Right lobe of liver (tissue), 6 donors: ENCODE data around the gene ISM1. TPM values are rescaled to one million over a fixed set of nuclear protein-coding genes. Genes with fewer than 3 reads are reported as not detected.
A peak's percentile ranks its signal among the peaks of the same experiment; 100 is the strongest.

ENCODE experiments used
- ATAC-seq, 4 donors: fragments of 200-7000 bp; cut with Tn5 transposase; one replicate each; pipeline ENCODE4 v1.9.1; 2020; ENCODE audit warnings: mild to moderate bottlenecking in 4 of 4, moderate library complexity in 4 of 4
- DNase-seq, 3 donors: peaks; one replicate each; pipeline ENCODE4 v3.0.0-alpha.2; 2020
- H3K27ac ChIP-seq, 3 donors: fragments of 200-600 bp; one replicate each; pipeline ENCODE4 v1.8.0; 2022
- H3K27me3 ChIP-seq, 2 donors: fragments of 200-600 bp; one replicate each; pipeline ENCODE4 v1.8.0; 2022
- H3K36me3 ChIP-seq, 4 donors: fragments of 200-600 bp; sonication (generic) in 1 of 4; one replicate each; pipeline versions ENCODE4 v1.5.1 to v1.8.0; 2017 to 2022; ENCODE audit warnings: control low read depth in 1 of 4
- H3K4me1 ChIP-seq, 4 donors: fragments of 200-600 bp; sonication (generic) in 1 of 4; one replicate each; pipeline versions ENCODE4 v1.5.1 to v1.8.0; 2017 to 2022; ENCODE audit warnings: control low read depth in 1 of 4
- H3K4me3 ChIP-seq, 3 donors: fragments of 200-600 bp; one replicate each; pipeline ENCODE4 v1.8.0; 2022
- H3K9me3 ChIP-seq, 4 donors: fragments of 200-600 bp; sonication (generic) in 1 of 4; one replicate each; pipeline versions ENCODE4 v1.5.1 to v1.8.0; 2017 to 2022; ENCODE audit warnings: control low read depth in 1 of 4
- POLR2A ChIP-seq: fragments of 450-650 bp; IDR thresholded peaks from one replicate; pipeline ENCODE4 v1.6.1; 2017; ENCODE audit warnings: antibody characterized with exemption, mild to moderate bottlenecking
- WGBS: methylation state at CpG from one replicate; pipeline ENCODE4 v1.1.6; 2018; ENCODE audit warnings: low coverage, low lambda C conversion rate; ENCODE audit not compliant: insufficient coverage; ENCODE audit errors: missing lambda C conversion rate; 5-methylcytosine and 5-hydroxymethylcytosine counted together
- intact Hi-C, 2 donors: fragments of 100-400 bp; cut with DNase I; formaldehyde crosslinking; loops; one replicate each; pipeline versions ENCODE4 v1.11.2 to v1.14.1; 2022
- total RNA-seq, 6 experiments: library from RNA; depleted of rRNA in 2 of 6; stranded (reverse); fragments of >200 nt in 2 of 6; fragmentation: NEBNext Ultra II Directional in 3 of 6; extraction: Animal tissue kit (Norgen Biotek cat#: 25700) in 3 of 6; gene quantifications; one replicate each; pipeline versions ENCODE4 v1.1.0 to v1.2.4, GENCODE V29; 2016 to 2023
- TF ChIP-seq, protein P1 (sequence below), 4 donors: fragments of 200-600 bp in 3 of 4; fragments of 450-650 bp in 1 of 4; IDR thresholded peaks; one replicate each; pipeline versions ENCODE4 v1.5.1 to v1.8.0; 2016 to 2022; ENCODE audit warnings: antibody characterized with exemption in 4 of 4, mild to moderate bottlenecking in 2 of 4
- donor health status: DM: no; HTN: yes; CAD: no.
- donor health status: DM: no; HTN: no; CAD: no.
- donor health status: DM: no; HTN: no; CAD: no.
- donor health status: DM: no; HTN: yes; CAD: no.
- donor health status: DM: no; HTN: yes; CAD: no.

Gene ISM1
- total RNA-seq, 6 experiments from 2014 or later = 2.1 to 5.5 (median 3.2) TPM

DNA sequence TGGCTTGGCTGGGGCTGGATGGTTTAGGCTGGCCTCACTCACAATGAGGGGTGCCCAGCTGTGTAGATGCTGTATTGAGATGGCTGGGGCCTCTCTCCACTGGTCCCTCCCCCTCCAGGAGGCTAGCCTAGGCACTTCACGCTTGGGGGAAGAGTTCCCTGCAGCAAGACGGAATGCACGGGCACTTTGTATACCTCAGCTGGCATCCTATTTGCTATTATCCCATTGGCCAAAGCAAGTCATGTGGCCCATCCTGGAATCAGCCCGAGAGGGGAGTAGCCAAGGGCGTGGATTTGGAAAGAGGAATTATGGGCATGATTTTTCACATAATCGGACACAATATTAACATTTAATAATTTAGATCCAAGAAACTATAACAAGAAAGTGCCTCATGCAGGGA, 64.3 kb downstream of the ISM1 start:
- 96% methylated on average over 4 of the region's 6 CpGs for WGBS
- no peak for TF ChIP-seq POLR2A
- TF ChIP-seq, protein P1, sequence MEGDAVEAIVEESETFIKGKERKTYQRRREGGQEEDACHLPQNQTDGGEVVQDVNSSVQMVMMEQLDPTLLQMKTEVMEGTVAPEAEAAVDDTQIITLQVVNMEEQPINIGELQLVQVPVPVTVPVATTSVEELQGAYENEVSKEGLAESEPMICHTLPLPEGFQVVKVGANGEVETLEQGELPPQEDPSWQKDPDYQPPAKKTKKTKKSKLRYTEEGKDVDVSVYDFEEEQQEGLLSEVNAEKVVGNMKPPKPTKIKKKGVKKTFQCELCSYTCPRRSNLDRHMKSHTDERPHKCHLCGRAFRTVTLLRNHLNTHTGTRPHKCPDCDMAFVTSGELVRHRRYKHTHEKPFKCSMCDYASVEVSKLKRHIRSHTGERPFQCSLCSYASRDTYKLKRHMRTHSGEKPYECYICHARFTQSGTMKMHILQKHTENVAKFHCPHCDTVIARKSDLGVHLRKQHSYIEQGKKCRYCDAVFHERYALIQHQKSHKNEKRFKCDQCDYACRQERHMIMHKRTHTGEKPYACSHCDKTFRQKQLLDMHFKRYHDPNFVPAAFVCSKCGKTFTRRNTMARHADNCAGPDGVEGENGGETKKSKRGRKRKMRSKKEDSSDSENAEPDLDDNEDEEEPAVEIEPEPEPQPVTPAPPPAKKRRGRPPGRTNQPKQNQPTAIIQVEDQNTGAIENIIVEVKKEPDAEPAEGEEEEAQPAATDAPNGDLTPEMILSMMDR (IDR thresholded peaks at IDR 0.05) = no peak
- Histone ChIP-seq H3K9me3 (no peaks in the 10 kb centered on the region), H3K36me3 (no peaks in the 10 kb centered on the region), H3K4me1 (peaks cover 0 to 34% (median 9%) of the 10 kb centered on the region in 4 donors), H3K27me3 (no peaks in the 10 kb centered on the region), H3K4me3 (no peak overlapping the region), H3K27ac (no peak overlapping the region)
- intact Hi-C loops = no loop called here
- DNase-seq (no peak), ATAC-seq (no peak)

DNA sequence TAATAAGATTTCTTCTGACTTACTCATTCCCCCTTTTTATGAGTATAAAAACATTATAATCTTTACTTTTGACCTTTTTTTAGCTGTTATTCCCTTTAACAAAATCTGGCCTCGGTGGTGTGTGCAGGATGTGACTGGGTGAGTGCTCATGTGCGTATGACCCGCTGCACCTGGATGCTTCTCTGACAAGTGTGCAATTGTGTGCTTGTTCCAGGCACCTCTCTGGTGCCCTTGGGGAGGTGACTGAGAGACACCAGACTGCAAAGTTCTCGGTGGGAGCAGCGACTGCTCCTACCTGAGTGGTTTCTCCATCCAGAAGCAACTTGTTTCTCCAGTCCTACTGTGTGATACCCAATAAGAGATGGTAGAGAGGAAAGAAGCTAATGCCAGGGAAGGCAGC, 65.0 kb downstream of the ISM1 start:
- no peak overlapping the region for H3K4me3 ChIP-seq
- H3K27me3 ChIP-seq = no peaks in the 10 kb centered on the region
- no peak overlapping the region for H3K27ac ChIP-seq
- 84% methylated on average over 5 of the region's 5 CpGs for WGBS
- H3K36me3 ChIP-seq = no peaks in the 10 kb centered on the region
- H3K4me1 ChIP-seq = peaks cover 0 to 37% (median 9%) of the 10 kb centered on the region in 4 donors
- no peak for TF ChIP-seq POLR2A
- TF ChIP-seq, protein P1 (IDR thresholded peaks at IDR 0.05) = no peak
- intact Hi-C loops = no loop called here
- H3K9me3 ChIP-seq = no peaks in the 10 kb centered on the region
- ATAC-seq (no peak), DNase-seq (no peak)

DNA sequence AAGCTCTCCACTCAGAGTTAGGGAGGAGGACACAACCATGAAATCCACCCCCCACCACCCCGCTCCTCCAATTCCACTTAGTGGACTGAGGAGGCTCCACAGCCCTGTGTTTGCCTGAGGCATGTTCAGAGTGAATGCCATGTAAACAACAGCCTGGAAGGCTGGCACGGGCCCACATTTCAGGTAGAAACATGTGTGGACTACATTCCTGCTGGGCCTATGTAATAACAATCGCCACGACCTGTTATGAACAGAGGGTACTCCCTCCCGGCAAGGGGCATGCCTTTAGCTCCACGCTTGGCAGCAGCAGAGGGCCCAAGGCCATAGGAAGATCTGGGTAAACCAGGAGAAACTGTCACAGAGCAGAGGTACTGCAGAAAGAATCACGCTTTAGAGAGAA, 65.5 kb downstream of the ISM1 start:
- Histone ChIP-seq H3K36me3 (no peaks in the 10 kb centered on the region), H3K27me3 (no peaks in the 10 kb centered on the region), H3K4me1 (peaks cover 0 to 41% (median 12%) of the 10 kb centered on the region in 4 donors), H3K9me3 (no peaks in the 10 kb centered on the region), H3K27ac (peak overlapping the region in 1 of 3 donors; percentile 96), H3K4me3 (no peak overlapping the region)
- ATAC-seq (peak; percentile 23 to 51 (median 45)), DNase-seq (peak in 2 of 3 donors; percentile 56 to 57)
- 44% methylated on average over 5 of the region's 7 CpGs for WGBS
- intact Hi-C loops = no loop called here
- TF ChIP-seq, protein P1 (IDR thresholded peaks at IDR 0.05) = no peak
- TF ChIP-seq POLR2A = no peak

DNA sequence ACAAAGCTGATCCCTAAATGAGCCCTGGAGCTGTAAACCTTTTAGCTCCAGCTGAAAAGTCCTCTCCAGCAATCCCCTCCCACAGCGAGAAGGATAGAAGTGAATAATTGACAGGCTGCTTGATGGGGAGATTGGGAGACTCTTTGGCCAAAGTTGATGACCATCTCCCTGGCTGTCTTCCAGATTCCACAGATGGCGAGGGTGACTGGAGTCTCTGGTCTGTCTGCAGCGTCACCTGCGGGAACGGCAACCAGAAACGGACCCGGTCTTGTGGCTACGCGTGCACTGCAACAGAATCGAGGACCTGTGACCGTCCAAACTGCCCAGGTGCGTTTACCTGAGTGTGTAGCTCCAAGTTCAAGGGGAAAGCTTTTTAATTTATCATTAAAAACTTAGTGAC, 67.3 kb downstream of the ISM1 start:
- peak; percentile 79 to 85 (median 82) for ATAC-seq
- intact Hi-C loops = no loop called here

More for the DNA sequence above, 67.3 kb downstream of the ISM1 start:
- Histone ChIP-seq H3K36me3 (no peaks in the 10 kb centered on the region), H3K27ac (peak overlapping the region; percentile 20 to 96 (median 57)), H3K27me3 (no peaks in the 10 kb centered on the region), H3K4me1 (peaks cover 0 to 51% (median 15%) of the 10 kb centered on the region in 4 donors), H3K4me3 (peak overlapping the region in 2 of 3 donors; percentile 37 to 40), H3K9me3 (no peaks in the 10 kb centered on the region)
- TF ChIP-seq, protein P1 (IDR thresholded peaks at IDR 0.05) = peak in 3 of 4 donors; percentile 19 to 42 (median 24)
- TF ChIP-seq POLR2A = no peak
- 61% methylated on average over 12 of the region's 12 CpGs for WGBS
- peak; percentile 79 to 88 (median 86) for DNase-seq
